Ramos (cell line): Measurements from ENCODE around the gene COQ9.

Source experiments
- in situ Hi-C: fragments of 300-500 bp; cut with MboI; formaldehyde crosslinking; loops from one replicate; pipeline ENCODE4 v1.14.3; 2022; ENCODE audit warnings: low sequenced_read_pairs; ENCODE audit not compliant: unreplicated experiment

The COQ9 gene

GRCh38 chr16:57507136-57508034 is 60.1 kb downstream of the COQ9 start:
- in situ Hi-C loops: no loop called here

DNA sequence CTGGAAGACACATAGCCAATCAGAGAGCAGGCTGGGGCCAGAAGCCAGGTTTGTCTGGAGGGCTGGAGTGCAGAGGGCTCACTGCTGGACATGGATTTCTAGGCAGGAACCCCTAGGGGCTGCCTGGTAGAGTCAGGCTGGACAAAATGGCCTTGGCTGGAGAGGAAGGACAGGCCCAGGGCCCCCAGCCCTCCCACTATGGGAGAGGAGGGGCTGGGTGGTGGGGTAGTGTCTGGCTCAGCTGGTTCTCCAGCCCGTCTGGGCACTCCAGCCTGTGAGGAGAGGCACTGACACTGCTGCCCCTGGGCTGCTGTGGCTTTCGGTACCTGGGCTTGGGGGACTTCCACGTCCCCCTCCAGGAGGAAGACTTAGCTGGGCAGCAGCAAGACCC is 60.8 kb downstream of the COQ9 start:
- in situ Hi-C loops: no loop called here

GRCh38 chr16:57509231-57509923 is 62.1 kb downstream of the COQ9 start:
- in situ Hi-C loops: no loop called here

- in situ Hi-C loops: no loop called here
Observed at GRCh38 chr16:57510016-57510871, 63.0 kb downstream of the COQ9 start.
